ENCODE results near the gene BTRC.

BTRC gene

DNA sequence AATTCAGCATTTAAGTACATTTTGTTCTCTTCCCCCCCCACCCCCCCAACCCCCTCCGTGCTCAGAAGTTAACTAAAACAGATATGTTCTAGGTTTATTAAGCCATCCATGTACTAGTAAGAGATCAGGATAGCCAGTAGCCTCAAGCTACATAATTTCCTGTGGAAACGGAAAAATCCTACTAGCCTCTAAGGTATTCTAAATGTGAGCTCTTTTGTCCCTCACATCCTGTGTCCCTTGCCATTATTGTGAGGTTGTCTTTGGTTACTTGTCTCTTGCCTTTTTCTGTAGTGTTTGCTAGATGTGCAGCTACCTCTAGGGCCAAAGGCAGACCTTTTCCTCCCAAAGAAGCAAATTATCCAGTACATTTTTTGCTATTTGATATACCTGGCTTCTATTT is 92.1 kb downstream of the BTRC start:
- no peak for FAIRE-seq

DNA sequence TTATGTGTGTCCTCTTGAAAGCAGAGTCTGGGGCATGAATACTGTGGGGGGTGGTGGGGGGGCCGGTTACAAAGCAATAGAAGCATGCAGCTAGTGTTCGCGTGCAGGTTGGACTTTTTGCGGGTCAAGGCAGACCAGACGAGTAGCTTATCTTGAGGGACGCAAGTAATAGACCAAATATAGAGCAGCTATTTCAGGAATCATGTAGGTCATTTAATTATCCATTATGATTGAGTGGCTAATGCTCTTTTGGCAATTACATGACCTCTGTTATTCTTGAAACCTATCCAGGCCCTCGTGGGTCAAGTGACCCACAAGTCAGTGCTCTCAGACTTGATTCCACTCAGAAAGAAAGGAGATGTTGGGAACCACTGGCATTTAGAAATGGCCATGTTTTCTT is 93.0 kb downstream of the BTRC start:
- no peak for FAIRE-seq

DNA sequence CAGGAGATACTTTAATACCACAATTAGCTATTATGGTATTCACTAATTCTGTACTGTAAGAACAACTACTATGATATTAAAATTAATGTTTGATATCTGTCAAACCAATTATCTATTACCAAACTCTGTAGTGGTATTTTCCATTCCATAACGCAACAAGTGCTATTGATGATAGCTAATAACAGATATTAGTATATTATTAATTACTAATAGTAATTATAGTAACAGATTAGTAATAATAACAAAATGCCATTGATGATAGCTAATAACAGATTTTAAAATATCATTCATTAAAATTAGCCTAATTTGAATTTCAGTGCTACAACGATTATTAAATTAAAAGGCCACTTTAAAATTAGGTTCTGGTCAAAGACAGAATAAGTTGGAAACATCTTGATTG is 93.5 kb downstream of the BTRC start:
- FAIRE-seq = peak; percentile 60

DNA sequence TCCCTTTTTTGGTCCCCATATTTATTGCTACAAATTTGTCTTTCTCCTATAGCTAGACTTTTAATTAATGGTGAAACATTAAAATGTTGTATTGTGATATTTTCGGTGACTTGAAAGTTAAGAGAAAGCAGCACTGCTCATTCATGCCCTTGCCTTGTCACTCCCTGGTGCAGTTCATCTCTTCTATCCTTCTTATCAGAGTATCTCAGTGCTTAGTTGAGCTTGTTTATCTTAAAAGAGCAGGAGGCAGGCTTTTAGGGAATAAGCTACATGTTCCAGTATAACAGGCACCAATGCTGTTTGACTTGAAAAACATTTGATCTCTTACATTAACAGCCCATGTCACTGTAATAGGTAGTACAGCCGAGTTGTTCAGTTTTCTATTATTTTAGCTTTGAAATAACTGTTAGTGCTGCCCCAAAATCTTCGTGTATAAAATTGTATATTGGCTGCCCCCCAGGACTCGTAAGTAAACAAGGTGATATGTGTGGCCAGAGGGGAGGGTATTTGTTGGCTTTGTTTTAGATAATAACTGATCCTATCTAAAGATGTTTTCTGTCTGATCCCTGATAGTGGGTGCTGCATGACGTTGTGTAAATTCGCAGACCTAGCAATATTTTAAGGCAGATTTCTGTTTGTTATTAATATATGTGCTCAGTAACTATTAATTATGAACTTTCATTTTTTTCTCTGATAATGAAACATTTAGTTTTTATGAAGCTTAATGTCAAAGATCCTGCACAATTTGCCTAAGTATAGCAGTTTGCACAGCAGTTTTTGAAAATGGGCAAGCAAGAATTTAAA is 96.5 kb downstream of the BTRC start:
- no peak for FAIRE-seq

DNA sequence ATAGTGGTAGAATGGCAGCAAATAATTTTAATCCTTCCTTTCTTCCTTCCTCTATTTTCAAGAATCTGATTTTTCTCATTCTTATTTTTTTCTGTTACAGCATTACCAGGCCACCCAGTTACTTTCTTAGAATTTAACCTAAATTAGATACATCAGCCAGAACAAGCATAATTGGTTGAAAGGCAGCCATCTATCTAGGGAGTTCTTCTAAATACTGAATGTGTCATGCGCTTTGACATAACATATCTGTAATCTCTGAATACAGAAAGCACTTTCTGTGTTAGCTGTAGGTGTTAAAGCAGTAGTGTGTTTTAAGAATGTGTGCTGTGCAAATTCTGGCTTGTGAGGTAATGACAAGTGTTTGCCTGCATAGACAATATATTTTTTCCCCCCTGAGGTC is 97.3 kb downstream of the BTRC start:
- no peak for FAIRE-seq

DNA sequence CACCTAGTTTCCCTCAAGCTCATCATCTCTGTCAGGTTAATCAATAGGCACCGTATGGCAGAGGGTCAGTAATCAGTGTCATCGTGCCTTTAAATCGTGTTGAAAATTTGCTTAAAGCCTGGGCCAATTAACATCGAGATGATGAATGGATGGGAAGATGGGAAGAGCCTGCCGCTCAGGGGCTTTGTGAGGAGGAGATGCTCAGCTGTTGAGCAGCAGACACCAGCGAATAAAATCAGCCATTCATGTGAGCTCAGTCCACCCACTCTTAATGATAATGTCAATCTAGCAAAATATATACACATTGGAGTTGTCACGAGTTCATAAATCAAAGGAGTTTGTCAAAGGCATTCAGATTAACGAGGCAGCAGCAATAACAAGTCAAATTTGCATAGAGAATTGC is 97.7 kb downstream of the BTRC start:
- FAIRE-seq = no peak

DNA sequence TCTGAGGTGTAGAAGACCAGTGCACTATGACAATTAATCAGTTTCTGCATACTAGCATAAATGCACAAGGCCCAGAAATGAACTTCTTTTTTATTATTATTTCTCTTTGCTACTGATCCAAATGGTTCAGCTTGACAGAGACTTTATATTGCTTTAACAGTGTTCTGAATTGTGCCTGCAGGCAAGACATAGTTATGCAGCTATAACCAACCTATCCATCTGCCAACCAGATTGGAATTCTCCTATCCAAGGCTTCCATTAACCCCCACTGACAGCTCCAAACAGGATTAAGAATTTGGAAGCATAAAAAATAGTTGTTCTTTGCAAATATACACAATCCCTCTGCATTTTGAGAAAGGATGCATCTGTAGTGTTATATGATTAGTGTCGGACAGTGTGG is 98.2 kb downstream of the BTRC start:
- no peak for FAIRE-seq

DNA sequence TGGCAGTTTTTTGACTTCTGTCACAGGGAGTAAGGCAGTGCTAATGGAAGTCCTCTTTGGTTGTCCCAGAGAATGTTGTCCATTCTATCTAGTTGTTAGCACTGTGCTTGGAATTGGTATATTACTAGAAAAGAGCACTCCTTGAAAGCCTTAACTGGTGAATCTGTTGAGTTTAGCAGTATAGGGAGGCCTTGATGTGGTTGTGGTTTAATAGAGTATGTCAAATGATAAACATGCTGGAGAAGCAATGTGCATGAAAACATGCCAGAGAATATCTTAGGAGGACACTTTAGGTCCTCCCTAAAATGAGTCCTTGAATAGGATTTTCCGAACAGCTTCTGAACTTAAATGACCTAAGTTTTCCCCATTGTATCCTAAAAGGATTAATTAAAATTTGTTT is 98.6 kb downstream of the BTRC start:
- FAIRE-seq = no peak

DNA sequence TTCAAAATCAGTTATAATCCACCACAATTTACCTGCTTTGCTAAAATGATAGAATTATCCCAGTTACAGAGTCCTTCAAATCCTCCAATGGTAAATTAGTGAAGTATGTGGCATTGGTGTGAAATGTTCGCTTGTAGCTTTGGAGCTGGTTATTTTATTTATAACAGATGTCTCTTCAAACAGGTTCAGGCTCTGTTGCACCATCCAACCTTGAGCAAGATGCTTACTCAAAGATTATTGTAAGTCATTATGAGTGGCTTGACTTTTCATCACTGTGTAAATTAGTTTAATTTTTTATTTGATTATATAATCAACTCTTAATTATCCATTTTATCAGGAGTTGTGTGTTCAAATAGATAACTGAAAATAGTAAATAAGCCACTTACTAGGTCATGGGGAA is 99.4 kb downstream of the BTRC start:
- no peak for FAIRE-seq

DNA sequence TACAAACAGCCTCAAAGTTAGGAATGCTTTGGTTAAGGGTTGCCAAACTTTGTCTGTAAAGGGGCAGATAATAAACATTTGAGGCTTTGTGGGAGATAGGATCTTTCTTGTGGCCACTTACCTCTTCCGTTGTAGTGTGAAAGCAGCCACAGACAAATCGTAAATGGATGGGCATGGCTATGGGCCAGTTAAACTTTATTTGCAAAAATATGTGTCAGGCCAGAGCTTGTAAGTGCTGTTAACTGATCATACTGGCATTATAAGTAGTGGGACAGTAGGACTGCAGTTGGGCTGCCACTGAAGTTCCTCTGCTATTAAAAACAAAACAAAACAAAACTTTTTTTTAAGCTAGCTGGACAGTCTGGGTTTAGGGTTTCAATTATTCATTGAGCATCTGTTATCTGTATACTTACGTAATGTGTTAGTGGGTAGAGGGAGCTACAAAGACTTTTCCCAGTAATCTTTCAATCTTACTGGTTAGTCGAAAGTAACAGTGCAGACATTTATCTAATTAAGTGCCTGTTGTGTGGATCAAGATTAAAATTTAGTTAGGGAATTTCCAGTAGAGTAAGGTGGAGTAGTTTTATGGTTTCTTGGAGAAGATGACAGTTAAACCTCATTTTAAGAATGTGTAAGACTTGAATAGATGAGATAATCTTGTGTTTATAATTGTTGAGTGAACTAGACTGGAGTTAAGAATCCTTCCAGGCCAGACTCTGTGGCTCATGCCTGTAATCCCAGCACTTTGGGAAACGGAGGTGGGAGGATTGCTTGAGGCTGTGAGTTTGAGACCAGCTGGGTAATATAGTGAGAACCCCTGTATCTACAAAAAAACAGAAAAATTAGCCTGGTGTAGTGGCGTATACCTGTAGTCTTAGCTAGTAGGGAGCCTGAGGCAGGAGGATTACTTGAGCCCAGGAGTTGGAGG is 100.1 kb downstream of the BTRC start:
- no peak for FAIRE-seq

DNA sequence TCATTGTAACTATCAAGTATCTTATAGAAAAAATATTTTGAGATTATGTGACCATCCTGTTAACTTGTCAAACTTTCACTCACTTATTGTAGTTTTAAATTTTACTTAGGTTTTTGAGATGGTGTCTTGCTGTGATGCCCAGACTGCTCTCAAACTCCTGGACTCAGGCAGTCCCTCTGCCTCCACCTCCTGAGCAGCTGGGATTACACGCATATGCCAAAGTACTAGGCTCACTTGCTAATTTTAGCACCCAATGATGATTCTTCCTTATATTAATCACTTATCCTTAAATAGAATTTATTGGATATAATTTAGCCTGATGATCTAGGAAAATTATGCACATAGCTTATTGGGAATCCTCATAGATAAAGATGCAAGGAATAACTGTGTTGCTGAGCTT is 104.9 kb downstream of the BTRC start:
- FAIRE-seq = no peak

DNA sequence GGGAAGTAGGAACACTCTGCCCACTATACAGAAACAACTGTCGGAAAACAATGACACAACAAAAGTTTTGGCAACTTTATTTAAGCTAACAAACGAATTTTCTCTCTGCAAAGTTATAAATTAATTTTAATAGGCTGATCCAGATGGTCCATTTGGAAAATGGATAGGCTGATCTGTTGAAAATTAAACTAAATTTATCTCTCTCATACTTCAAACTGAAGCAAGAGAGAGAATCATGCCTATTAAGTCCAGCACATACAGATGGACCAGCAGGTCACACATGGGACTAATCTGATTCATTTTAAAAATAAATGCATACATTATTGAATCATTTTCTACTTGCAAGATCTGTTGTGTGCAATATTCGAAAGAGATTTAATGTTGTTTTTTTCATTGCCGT is 110.1 kb downstream of the BTRC start:
- FAIRE-seq = no peak

DNA sequence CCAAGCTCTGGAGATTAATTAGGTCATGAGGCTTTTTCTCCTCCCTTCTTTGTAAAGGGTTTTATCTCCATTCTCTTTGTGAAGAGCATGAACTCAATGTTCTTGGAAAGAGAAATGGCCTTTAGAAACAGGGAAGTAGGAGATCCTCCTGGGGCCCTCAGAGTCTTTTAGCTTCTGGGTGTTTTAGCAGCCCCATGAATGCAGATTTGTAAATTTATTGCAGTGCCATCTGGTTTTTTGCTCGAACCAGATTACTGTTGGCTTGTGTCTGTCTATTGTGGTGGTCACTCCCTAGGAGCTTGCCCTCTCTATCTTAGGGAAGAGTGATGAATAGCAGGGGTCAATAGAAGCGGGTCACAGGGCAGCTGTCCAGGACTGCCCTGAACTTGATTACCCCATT is 110.6 kb downstream of the BTRC start:
- FAIRE-seq = no peak

DNA sequence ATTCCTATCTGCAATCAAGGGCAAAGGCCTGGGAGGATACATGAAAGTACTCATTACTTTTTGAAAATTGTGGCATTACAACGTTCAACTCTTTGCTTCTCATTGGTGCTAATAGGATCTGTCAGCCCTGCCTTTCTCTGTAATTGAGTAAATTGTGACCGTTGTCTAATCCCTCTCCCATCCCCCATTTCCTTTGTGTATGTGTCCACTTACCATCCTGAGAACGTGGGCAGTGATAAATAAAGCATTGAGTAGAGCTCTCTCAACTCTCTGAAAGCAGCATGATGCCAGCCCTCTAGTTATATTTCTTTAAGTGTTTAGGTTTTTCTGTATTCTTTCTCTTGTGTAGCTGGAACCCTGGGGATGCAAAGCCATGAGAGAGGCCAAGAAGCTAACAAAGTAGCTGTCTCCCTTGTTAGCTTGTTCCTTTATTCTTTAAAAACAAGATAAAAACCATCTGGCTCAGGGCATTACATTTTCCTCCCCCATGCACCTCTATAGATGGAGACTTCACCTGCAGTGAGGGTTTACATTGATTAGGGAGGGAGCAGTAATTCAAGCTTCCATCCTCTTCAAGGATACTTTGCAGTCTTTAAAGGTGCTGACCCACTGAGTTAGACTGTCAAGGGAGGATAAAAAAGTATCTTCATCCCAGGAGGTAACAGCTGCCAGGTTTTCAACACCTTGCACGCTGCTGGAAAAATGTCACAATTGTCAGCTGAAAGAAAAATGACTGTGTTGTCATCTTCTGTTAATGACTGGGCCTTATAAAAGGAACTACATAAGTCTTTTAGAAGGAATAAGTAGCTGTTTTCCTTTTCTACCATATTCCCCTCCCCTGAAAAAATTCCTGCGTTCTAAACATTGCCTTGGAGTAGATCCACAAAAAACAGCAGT is 112.3 kb downstream of the BTRC start:
- no peak for FAIRE-seq

DNA sequence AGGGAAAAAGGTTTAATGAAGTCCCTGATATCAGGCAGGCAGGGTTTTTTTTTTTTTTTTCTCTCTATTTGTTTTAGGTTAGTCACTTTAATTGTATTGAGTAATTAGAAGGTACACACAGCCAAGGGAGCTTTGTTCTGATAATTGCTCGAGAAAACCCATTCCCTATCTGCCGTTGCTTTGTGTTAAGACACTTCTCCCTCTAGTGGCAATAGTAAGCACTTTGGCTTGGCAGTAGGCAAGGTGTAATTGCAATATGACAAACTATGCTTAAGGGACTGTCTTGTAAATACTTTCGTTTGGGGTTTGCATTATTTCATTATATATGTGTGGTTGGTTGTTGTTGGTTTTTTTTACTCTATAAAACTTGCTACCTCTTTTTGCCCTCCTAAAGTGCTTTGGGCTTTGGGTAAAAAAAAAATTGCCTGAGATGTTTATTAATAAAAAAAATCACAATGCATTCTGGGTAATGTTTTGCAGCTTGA is 113.4 kb downstream of the BTRC start:
- peak; percentile 96 for FAIRE-seq

DNA sequence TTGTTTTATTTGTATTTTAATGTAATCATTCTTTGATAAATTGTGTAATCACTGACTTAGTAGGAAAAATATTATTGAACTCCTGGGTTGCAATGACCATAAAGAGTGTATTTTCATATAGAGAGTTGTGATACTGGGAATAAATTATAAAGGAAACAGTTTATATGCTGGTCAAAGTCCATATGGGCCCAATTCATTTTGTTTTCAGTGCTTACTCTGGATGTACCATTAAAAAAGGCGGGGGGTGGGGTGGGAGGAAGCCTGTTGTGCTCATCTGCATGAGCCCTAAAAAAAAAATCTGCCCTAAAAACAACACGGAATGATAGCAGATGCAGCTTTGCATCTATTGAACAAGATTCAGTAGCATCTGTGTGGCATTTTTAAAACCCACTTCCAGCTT is 114.2 kb downstream of the BTRC start:
- no peak for FAIRE-seq

DNA sequence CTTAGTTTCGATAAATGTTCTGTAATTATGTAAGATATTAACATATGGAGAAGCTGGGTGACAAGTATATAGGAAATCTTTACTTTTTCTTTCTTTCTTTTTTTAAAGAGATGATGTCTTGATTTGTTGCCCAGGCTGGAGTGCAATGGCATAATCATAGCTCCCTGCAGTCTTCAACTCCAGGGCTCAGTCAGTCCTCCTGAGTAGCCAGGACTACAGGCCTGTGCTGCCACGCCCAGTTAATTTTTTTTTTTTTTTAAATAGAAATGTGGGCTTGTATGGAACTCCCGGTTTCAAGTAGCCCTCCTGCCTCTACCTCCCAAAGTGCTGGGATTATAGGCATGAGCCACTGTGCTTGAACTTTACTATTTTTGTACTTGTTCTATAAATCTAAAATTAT is 122.4 kb downstream of the BTRC start:
- FAIRE-seq = no peak

DNA sequence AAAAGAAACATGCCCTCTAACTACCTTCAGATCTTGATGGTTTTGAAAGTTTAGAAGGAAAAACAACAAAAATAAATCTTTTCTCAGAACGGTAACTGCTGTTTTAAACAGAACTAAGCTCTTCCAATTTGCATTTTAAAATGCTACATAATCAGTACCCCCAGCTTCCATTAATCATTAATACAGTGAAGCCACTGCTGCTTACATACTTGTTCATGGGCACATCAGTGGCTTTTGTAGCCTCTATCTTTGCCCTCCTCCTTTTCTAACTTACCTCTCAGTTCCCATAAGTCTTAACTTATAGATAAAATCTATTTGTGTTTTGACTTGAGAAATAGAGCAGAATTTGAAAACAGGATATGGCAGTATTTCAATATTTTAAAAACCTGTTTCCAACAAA is 125.0 kb downstream of the BTRC start:
- FAIRE-seq = no peak

DNA sequence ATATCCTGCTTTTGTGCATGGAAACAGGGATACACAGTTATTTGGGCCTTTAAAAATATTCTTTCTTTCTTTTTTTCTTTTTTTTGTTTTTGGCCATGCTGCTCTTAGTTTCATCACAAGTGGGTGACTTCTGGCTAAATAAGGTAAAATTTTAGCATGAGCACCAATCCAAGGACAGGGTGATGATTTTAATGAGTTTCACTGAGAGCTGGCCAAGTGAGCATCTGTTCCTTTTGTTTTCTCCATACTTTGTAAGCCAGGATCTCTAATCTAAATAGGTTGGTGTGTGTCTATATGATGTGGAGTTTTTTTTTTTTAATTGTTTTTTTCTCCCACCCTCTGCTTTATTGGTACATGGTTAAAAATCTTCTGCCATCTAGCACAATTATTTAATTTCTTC is 127.3 kb downstream of the BTRC start:
- no peak for FAIRE-seq

DNA sequence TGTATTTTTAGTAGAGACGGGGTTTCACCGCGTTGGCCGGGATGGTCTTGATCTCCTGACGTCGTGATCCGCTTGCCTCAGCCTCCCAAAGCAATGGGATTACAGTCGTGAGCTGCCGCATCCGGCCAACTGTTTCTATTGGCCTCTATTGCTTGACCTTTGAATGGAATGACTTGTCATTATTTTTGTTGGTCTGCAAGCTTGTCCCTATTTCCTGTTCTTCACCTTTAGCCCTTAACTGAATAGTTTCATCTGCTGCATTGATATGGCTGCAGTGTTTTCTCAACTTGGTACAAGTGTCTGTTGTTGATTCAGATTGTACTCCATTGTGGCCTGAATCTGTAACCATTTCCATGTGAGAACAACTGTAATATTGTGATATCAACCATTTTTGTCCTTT is 128.6 kb downstream of the BTRC start:
- no peak for FAIRE-seq

DNA sequence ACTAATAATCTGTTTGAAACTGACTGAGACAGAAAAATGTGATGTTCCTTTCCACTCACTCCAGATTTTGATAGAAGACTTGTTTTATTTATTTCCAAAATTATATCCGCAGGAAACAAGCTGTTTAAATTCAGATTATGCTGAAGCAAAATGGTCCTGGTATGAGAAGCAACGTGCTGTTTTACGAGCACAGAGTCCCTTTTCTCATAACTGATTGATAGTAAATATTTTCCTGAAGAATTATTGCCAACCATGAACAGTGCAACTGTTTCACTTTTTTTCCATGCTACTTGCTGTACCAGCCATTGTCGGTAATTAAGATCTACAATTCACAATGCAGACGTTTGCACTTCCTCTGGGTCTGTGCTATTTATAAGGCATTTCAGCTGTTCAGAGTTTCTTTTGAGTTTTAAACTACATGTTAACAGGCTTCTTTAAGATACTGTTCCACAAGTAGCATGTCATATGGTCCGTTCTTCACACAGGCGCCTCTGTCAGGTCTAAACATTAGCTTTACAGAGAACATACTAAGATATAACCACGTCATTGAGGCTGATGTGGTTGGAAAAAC is 130.3 kb downstream of the BTRC start:
- FAIRE-seq = no peak

DNA sequence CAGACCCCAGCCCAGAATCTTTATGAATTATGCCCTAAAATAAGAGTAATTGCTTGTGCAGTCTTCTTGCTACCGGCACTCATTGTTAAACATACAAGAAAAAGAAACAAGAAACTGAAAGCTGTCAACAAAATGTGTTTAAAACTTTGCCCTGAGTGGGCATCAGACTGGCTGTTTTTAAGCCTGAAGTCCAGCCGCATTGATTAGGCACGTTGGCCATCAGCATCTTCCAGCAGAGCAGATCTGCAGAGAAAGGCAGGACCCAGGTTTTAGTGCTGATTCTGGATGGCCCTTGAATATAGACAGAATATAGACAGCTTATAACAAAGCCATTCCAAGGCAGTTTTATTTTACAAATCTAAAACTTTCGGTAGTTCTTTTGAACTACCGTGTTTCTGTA is 131.2 kb downstream of the BTRC start:
- FAIRE-seq = no peak

Measured in A204.1 (cell line).